Gastrocnemius medialis (tissue), 4 donors: ENCODE measurements around the gene NHSL1.

ENCODE experiments used
- POLR2A ChIP-seq, 2 donors: fragments of 450-650 bp; IDR thresholded peaks; one replicate each; pipeline ENCODE4 v1.6.1; 2017; ENCODE audit warnings: antibody characterized with exemption in 2 of 2, mild to moderate bottlenecking in 2 of 2, moderate library complexity in 2 of 2
- TF ChIP-seq, protein P1 (sequence below), 5 experiments: fragments of 450-650 bp in 3 of 5; fragments of 200-600 bp in 2 of 5; sonication (generic) in 2 of 5; IDR thresholded peaks in 4 of 5; conservative IDR thresholded peaks in 1 of 5; 1 replicate in 4 of 5; 2 replicates in 1 of 5; pipeline ENCODE4 v1.5.1; 2016 to 2019; ENCODE audit warnings: antibody characterized with exemption in 5 of 5, mild to moderate bottlenecking in 3 of 5, moderate library complexity in 3 of 5

DNA sequence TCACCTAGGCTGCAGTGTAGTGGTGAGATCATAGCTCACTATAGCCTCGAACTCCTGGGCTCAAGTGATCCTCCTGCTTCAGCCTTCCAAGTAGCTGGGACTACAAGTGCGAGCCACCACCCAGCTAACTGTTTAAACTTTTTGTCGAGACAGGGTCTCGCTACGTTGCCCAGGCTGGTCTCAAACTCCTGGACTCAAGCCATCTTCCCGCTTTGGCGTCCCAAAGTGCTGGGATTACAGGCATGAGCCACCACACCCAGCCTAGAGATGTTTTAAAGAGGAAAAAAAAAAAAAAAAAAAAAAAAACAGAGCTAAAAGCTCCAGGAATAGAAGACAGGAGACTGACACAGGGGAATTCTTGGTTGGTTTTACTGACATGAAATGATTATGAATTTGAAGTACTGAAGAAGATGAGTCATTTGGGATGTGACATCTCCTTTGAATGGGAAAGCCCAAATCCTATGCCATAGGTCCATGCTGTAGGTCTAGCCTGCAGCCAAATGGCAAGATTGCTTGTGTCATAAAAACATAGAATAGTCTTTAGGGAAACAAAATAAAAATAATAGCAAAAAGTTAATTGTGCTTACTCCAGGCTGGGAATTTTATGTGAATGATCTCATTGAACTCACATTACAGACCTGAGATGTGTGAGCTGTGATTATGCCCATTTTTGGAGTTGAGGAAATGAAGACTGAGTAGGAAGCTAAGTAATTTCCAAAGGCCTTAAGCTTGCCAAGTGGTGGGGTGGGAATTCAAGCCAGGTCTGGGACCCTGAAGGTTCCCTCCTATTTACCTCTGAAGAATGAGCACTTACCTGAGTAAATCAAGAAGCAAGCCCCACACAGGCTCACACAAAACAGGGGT lies 24.3 kb upstream of the NHSL1 start:
- TF ChIP-seq, protein P1, sequence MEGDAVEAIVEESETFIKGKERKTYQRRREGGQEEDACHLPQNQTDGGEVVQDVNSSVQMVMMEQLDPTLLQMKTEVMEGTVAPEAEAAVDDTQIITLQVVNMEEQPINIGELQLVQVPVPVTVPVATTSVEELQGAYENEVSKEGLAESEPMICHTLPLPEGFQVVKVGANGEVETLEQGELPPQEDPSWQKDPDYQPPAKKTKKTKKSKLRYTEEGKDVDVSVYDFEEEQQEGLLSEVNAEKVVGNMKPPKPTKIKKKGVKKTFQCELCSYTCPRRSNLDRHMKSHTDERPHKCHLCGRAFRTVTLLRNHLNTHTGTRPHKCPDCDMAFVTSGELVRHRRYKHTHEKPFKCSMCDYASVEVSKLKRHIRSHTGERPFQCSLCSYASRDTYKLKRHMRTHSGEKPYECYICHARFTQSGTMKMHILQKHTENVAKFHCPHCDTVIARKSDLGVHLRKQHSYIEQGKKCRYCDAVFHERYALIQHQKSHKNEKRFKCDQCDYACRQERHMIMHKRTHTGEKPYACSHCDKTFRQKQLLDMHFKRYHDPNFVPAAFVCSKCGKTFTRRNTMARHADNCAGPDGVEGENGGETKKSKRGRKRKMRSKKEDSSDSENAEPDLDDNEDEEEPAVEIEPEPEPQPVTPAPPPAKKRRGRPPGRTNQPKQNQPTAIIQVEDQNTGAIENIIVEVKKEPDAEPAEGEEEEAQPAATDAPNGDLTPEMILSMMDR (IDR thresholded peaks at IDR 0.05 in 4 of 5, conservative IDR thresholded peaks at IDR 0.05 in 1 of 5) = no peak
- no peak for TF ChIP-seq POLR2A (IDR thresholded peaks at IDR 0.05)
